HUES6 (cell line): ENCODE measurements around the gene ODF4.
A peak's percentile ranks its signal among the peaks of the same experiment; 100 is the strongest.

Experiments used
- H3K27ac ChIP-seq: 2 replicates; pipeline ENCODE4 v1.7.0; 2013; ENCODE audit warnings: low read depth, mild to moderate bottlenecking, low read length, inconsistent platforms
- H3K27me3 ChIP-seq: 2 replicates; pipeline ENCODE4 v1.6.1; 2013; ENCODE audit warnings: low read length; ENCODE audit not compliant: control insufficient read depth, insufficient read depth
- H3K36me3 ChIP-seq: 2 replicates; pipeline ENCODE4 v1.6.1; 2013; ENCODE audit warnings: low read length; ENCODE audit not compliant: control insufficient read depth, insufficient read depth
- H3K4me1 ChIP-seq: 2 replicates; pipeline ENCODE4 v1.6.1; 2013; ENCODE audit warnings: low read length; ENCODE audit not compliant: control insufficient read depth, insufficient read depth
- H3K4me3 ChIP-seq: 2 replicates; pipeline ENCODE4 v1.5.1; 2013; ENCODE audit warnings: low read depth, low read length
- H3K9ac ChIP-seq: one replicate; pipeline ENCODE4 v1.6.1; 2013; ENCODE audit warnings: mild to moderate bottlenecking, low read length
- H3K9me3 ChIP-seq: 2 replicates; pipeline ENCODE4 v1.6.1; 2013; ENCODE audit warnings: low read depth, low read length; ENCODE audit not compliant: control insufficient read depth, insufficient read depth

Gene ODF4

GRCh38 chr17:8339540-8339939 lies at the start of gene ODF4:
Gene ODF4 (plus strand): TSS chr17:8339840. CDS start chr17:8340052, 212 bp downstream.
- Histone ChIP-seq H3K27me3 (no peaks in the 10 kb centered on the region), H3K9me3 (no peaks in the 10 kb centered on the region), H3K27ac (no peak within 1 kb of the TSS), H3K36me3 (no peaks in the 10 kb centered on the region), H3K4me3 (no peak within 1 kb of the TSS), H3K4me1 (peaks cover 18% of the 10 kb centered on the region), H3K9ac (no peak within 1 kb of the TSS)

- H3K36me3 ChIP-seq: no peaks in the 10 kb centered on the region; the same call in 1 of the 2 replicates
- H3K4me3 ChIP-seq: no peak overlapping the region
- H3K9me3 ChIP-seq: no peaks in the 10 kb centered on the region
- no peak overlapping the region for H3K9ac ChIP-seq
- H3K27ac ChIP-seq: no peak overlapping the region
- no peaks in the 10 kb centered on the region for H3K27me3 ChIP-seq
- H3K4me1 ChIP-seq: peaks cover 14% of the 10 kb centered on the region; the same call in 1 of the 2 replicates
Measured at GRCh38 chr17:8290043-8290442, 49.6 kb upstream of the ODF4 start.

- H3K27me3 ChIP-seq: no peaks in the 10 kb centered on the region
- no peaks in the 10 kb centered on the region for H3K9me3 ChIP-seq
- peaks cover 13% of the 10 kb centered on the region; the same call in 1 of the 2 replicates for H3K4me1 ChIP-seq
- no peak overlapping the region for H3K9ac ChIP-seq
- no peaks in the 10 kb centered on the region; the same call in 1 of the 2 replicates for H3K36me3 ChIP-seq
- no peak overlapping the region for H3K27ac ChIP-seq
- no peak overlapping the region for H3K4me3 ChIP-seq
Measured at GRCh38 chr17:8292639-8293395, 46.8 kb upstream of the ODF4 start.

GRCh38 chr17:8294361-8294760 lies 45.3 kb upstream of the ODF4 start:
- H3K36me3 ChIP-seq: no peaks in the 10 kb centered on the region; the same call in 1 of the 2 replicates
- H3K9me3 ChIP-seq: no peaks in the 10 kb centered on the region
- no peak overlapping the region for H3K9ac ChIP-seq
- H3K27ac ChIP-seq: no peak overlapping the region
- H3K4me3 ChIP-seq: peak overlapping the region; percentile 80; the same call in 1 of the 2 replicates
- H3K27me3 ChIP-seq: no peaks in the 10 kb centered on the region
- H3K4me1 ChIP-seq: peaks cover 10% of the 10 kb centered on the region; the same call in 1 of the 2 replicates

GRCh38 chr17:8294814-8295316 lies 44.8 kb upstream of the ODF4 start:
- H3K27ac ChIP-seq: no peak overlapping the region

GRCh38 chr17:8300226-8300625 lies 39.4 kb upstream of the ODF4 start:
- no peaks in the 10 kb centered on the region for H3K36me3 ChIP-seq
- H3K9me3 ChIP-seq: no peaks in the 10 kb centered on the region
- H3K27ac ChIP-seq: no peak overlapping the region
- H3K4me1 ChIP-seq: no peaks in the 10 kb centered on the region
- H3K9ac ChIP-seq: no peak overlapping the region
- H3K27me3 ChIP-seq: no peaks in the 10 kb centered on the region
- no peak overlapping the region for H3K4me3 ChIP-seq

More at GRCh38 chr17:8294814-8295316, 44.8 kb upstream of the ODF4 start:
- no peaks in the 10 kb centered on the region for H3K27me3 ChIP-seq
- no peaks in the 10 kb centered on the region for H3K9me3 ChIP-seq
- peaks cover 6% of the 10 kb centered on the region; the same call in 1 of the 2 replicates for H3K4me1 ChIP-seq
- H3K36me3 ChIP-seq: no peaks in the 10 kb centered on the region; the same call in 1 of the 2 replicates
- H3K4me3 ChIP-seq: peak overlapping the region; percentile 80
- H3K9ac ChIP-seq: peak overlapping the region; percentile 42

GRCh38 chr17:8300627-8301242 lies 38.9 kb upstream of the ODF4 start:
- Histone ChIP-seq H3K27me3 (no peaks in the 10 kb centered on the region), H3K27ac (no peak overlapping the region), H3K36me3 (no peaks in the 10 kb centered on the region), H3K4me3 (no peak overlapping the region), H3K9ac (no peak overlapping the region), H3K4me1 (no peaks in the 10 kb centered on the region), H3K9me3 (no peaks in the 10 kb centered on the region)

GRCh38 chr17:8310601-8311123 lies 29.0 kb upstream of the ODF4 start:
- no peak overlapping the region for H3K9ac ChIP-seq
- H3K27ac ChIP-seq: no peak overlapping the region
- no peaks in the 10 kb centered on the region for H3K36me3 ChIP-seq
- peaks cover 18% of the 10 kb centered on the region; the same call in 1 of the 2 replicates for H3K4me1 ChIP-seq
- H3K9me3 ChIP-seq: no peaks in the 10 kb centered on the region
- peaks cover 18% of the 10 kb centered on the region for H3K27me3 ChIP-seq
- H3K4me3 ChIP-seq: no peak overlapping the region; the same call in 1 of the 2 replicates

- Histone ChIP-seq H3K27ac (no peak overlapping the region), H3K27me3 (peaks cover 24% of the 10 kb centered on the region), H3K36me3 (no peaks in the 10 kb centered on the region), H3K4me1 (peaks cover 20% of the 10 kb centered on the region; the same call in 1 of the 2 replicates), H3K9me3 (no peaks in the 10 kb centered on the region), H3K4me3 (no peak overlapping the region), H3K9ac (no peak overlapping the region)
Measured at GRCh38 chr17:8311131-8311790, 28.4 kb upstream of the ODF4 start.

GRCh38 chr17:8312251-8312650 lies 27.4 kb upstream of the ODF4 start:
- Histone ChIP-seq H3K4me1 (peaks cover 20% of the 10 kb centered on the region; the same call in 1 of the 2 replicates), H3K9me3 (no peaks in the 10 kb centered on the region), H3K9ac (no peak overlapping the region), H3K27me3 (peaks cover 34% of the 10 kb centered on the region), H3K27ac (no peak overlapping the region), H3K4me3 (no peak overlapping the region), H3K36me3 (no peaks in the 10 kb centered on the region)
